Effector memory CD4-positive, alpha-beta T cell (primary cell): Measurements from ENCODE around the gene FOS.

Experiments
- DNase-seq, 3 donors: peaks; one replicate each; pipeline ENCODE4 v3.0.0-alpha.2; 2020
- H3K27ac ChIP-seq: 2 replicates; pipeline ENCODE4 v1.7.0; 2013; ENCODE audit warnings: mild to moderate bottlenecking, low read length, moderate library complexity; ENCODE audit not compliant: insufficient read depth, poor library complexity, severe bottlenecking
- H3K27me3 ChIP-seq: replicated peaks from 2 replicates; pipeline ENCODE4 v1.7.0; 2013; ENCODE audit warnings: mild to moderate bottlenecking, low read length; ENCODE audit not compliant: insufficient read depth, control insufficient read depth, poor library complexity, severe bottlenecking
- H3K36me3 ChIP-seq: 2 replicates; pipeline ENCODE4 v1.7.0; 2013; ENCODE audit warnings: mild to moderate bottlenecking, low read length, moderate library complexity; ENCODE audit not compliant: control insufficient read depth, insufficient read depth
- H3K4me1 ChIP-seq: 2 replicates; pipeline ENCODE4 v1.7.0; 2013; ENCODE audit warnings: low read length, mild to moderate bottlenecking; ENCODE audit not compliant: control insufficient read depth, insufficient read depth, poor library complexity, severe bottlenecking
- H3K4me3 ChIP-seq: 2 replicates; pipeline ENCODE4 v1.7.0; 2013; ENCODE audit warnings: low read length, low read depth, mild to moderate bottlenecking; ENCODE audit not compliant: insufficient read depth, poor library complexity, severe bottlenecking
- H3K9me3 ChIP-seq: 2 replicates; pipeline ENCODE4 v1.7.0; 2013; ENCODE audit warnings: mild to moderate bottlenecking, low read length, moderate library complexity; ENCODE audit not compliant: control insufficient read depth

Gene FOS

DNA sequence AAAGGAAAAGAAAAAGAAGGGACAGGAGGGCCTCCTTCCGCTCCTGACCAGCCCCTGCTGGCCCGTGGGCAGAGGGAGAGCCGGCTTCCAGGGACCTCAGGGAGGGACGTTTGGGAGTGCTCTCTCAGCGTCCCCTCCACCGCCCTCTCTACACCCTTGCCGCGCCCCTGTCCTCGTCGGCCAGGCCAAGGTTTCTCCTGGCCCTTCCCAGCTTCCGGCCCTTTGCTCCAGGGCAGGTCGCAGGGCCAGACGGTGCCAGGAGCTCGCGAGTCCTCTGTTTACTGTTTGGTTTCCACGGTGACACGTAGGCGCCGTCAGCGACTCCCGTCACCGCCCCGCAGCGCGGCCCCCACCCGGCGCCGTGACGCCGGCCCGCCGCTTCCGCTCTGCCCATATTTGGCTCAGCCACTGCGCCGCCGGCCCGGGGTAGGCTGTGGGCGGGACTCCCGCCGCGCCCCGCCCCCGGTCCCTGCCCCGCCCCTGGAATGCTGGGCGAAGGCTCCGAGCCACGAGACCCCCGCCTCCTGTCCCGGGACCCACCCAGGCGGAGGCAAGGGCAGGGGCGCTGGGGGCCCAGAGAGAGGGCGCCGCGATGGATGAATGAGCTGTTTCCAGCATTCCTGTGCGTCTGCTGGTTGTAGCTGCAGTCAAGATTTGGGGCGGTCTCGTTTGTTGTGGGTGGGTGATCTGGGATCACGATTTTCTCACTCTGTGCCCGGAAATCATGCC lies 15.5 kb downstream of the FOS start:
- DNase-seq, result peak; percentile 91
- H3K4me3 ChIP-seq, result peak overlapping the region; percentile 64
- H3K4me1 ChIP-seq, result peaks cover 20% of the 10 kb centered on the region
- H3K36me3 ChIP-seq, result no peaks in the 10 kb centered on the region
- no peaks in the 10 kb centered on the region for H3K27me3 ChIP-seq
- no peaks in the 10 kb centered on the region for H3K9me3 ChIP-seq
- H3K27ac ChIP-seq, result peak overlapping the region; percentile 92

DNA sequence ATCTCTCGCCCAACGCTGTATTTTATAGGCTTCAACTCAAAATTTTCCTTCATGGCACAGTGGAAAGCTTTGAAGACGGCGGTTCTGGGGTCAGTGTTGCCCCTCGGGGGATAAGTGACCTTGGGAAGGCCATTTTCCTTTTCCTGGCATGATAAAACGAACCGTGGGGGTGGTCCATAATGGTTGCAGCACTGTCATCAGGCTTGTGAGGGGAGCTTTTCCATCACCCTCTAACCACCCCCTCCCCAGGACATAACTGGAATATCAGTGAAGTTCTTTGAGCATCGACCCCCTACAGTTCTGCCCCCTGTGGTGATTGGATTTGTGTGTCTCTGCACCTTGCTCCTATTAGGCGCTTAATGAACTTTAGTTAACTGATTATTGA lies 16.0 kb downstream of the FOS start:
- Histone ChIP-seq H3K27me3 (no peaks in the 10 kb centered on the region), H3K4me1 (peaks cover 20% of the 10 kb centered on the region), H3K9me3 (no peaks in the 10 kb centered on the region), H3K27ac (peak overlapping the region; percentile 92), H3K36me3 (no peaks in the 10 kb centered on the region), H3K4me3 (peak overlapping the region; percentile 64)
- DNase-seq, result no peak

DNA sequence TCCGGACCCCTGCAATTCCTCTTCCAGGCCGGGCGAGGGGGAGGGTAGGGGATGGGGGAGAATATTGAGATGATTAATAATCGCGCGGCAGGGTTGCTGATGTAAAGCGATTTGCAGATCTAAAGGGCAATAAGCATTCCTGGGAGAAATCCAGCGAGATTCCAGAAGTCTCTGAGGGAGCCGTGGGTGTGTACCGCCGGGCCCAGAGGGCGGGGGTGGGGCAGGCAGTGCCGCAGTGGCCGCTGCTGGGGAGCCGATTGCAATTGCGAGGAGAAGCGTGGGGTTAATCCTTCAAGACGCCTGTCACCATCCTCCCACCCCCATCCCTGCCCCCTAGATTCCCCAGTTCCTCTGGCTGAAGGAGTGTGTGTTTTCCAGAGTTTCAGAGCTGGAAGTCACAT lies 16.4 kb downstream of the FOS start:
- no peak for DNase-seq
- H3K4me3 ChIP-seq, result peak overlapping the region; percentile 64
- H3K4me1 ChIP-seq, result peaks cover 20% of the 10 kb centered on the region
- no peaks in the 10 kb centered on the region for H3K9me3 ChIP-seq
- peak overlapping the region; percentile 92 for H3K27ac ChIP-seq
- H3K36me3 ChIP-seq, result no peaks in the 10 kb centered on the region
- H3K27me3 ChIP-seq, result no peaks in the 10 kb centered on the region

DNA sequence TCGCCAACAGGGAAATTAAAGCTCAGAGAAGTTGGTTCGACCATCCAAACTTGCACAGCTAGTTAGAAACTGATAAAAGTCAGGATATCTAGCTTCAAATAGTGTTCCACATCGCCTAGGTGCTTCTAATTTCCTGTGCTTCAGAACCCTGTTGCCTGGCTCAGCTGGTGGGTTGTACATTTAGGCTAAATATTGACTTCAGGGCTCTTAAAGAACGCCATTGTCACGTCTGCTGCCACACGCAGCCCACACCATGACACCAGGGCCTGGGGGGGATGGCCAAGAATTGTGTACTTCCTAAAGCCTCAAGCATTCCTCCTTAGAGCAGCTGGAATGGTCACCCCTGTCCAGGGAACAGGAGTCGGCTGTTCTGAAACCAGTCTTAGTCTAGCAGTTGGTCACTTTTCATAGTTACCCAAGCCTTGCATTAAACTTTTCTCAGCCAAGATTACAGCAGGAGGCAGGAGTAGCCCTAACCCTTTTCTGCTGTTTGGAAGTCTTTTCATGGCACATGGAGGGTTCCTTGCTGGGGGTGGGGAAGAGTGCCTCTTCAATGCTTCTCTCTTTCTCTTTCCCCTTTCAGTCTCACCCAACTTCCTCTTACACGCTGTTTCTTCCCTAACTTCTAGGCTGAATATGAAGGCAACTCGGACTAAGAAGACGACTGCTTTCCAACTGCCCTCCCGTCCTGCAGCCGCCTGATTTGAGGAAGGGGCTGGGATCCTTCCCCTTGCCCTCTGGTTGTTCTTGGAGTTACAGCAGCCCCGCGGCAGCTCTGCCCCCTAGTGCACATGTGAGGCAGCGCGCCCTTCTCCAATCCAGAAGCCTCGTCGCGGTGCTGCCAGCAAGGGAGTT lies 17.1 kb downstream of the FOS start:
- H3K9me3 ChIP-seq, result no peaks in the 10 kb centered on the region
- DNase-seq, result peak; percentile 51 to 62 (median 58)
- H3K36me3 ChIP-seq, result no peaks in the 10 kb centered on the region
- H3K27me3 ChIP-seq, result no peaks in the 10 kb centered on the region
- peaks cover 20% of the 10 kb centered on the region for H3K4me1 ChIP-seq
- peak overlapping the region; percentile 64 for H3K4me3 ChIP-seq
- H3K27ac ChIP-seq, result peak overlapping the region; percentile 92

DNA sequence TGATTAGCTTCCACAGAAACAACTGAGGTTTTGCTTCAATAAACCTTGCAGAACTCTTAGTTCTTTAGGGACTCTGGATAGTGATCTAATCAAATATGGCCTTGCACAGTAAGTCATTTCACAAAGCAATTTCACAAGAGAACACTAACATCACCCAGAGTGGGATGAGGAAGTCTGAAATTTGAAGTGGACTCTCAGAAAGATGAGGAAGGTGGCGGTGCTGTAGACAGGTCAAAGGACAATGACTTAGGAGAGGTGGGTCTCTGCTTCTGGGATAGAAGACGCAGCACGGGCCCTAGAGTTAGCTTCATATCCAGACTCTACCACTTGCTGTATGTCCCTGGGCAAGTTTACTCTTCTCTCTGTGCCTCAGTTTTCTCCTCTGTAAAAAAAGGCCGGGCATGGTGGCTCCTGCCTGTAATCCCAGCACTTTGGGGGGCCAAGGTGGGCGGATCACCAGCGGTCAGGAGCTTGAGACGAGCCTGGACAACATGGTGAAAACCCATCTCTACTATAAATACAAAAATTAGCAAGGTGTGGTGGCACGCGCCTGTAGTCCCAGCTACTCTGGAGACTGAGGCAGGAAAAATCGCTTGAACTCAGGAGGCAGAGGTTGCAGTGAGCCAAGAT lies 18.9 kb downstream of the FOS start:
- no peaks in the 10 kb centered on the region for H3K36me3 ChIP-seq
- peaks cover 20% of the 10 kb centered on the region for H3K4me1 ChIP-seq
- H3K27me3 ChIP-seq, result no peaks in the 10 kb centered on the region
- no peak overlapping the region for H3K4me3 ChIP-seq
- no peak overlapping the region for H3K27ac ChIP-seq
- DNase-seq, result no peak
- H3K9me3 ChIP-seq, result no peaks in the 10 kb centered on the region

DNA sequence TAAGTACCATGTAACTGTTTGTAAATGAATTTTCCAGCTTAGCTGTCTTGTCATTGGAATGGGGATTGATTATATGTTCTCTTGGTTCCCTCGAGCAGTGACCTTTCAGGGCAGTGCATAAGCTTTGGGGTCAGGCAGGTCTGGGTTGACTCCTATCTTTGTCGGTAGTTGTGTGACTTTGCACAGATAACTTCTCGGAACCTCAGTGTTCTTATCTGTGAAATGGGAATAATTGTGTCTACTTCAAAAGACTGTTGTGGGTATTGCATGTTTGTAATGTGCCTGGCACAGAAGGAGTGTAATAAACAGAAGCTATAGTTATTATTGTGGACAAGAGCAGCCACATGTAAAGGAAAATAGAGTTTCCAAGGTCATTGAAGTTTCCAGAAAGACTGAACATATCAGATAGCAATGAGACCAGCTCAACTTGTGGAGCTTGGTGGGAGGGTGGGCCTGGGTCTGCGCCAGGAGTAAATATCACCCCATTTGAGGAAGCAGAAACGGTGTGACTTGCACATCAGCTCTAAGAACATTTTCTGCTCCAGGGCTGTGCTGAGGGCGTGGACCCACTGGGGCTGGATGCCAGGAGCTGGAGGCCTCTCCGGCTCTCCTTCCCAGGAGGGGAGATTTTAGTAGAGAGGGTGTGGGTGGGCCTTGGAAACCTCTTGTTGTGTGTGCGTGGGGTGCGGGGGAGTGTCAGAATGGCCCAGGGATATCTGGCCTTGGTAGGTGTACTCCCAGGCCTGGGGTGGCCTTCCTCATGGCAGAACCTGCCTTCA lies 19.7 kb downstream of the FOS start:
- H3K4me3 ChIP-seq, result no peak overlapping the region
- H3K4me1 ChIP-seq, result peaks cover 20% of the 10 kb centered on the region
- H3K36me3 ChIP-seq, result no peaks in the 10 kb centered on the region
- H3K27ac ChIP-seq, result no peak overlapping the region
- no peaks in the 10 kb centered on the region for H3K27me3 ChIP-seq
- DNase-seq, result no peak
- H3K9me3 ChIP-seq, result no peaks in the 10 kb centered on the region

DNA sequence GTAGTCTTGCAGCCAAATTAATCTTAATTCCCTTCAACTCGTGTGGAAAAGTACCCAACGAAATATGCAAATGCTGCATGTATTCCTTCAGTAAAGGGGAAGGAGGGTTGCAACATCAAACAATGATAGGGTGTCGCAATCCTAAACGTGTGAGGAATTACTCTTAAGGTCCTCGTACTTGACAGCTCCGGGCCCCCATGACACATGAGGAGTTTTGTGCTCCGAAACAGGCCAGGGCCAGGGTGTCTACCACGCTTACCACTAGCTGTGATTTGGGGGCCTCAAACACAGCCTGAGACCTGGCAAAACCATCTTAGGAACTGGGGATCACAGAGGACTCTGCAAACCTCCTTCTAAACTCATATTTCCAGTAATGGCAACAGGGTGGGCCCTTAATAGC lies 20.4 kb downstream of the FOS start:
- no peak for DNase-seq
- H3K9me3 ChIP-seq, result no peaks in the 10 kb centered on the region
- no peak overlapping the region for H3K27ac ChIP-seq
- H3K4me3 ChIP-seq, result no peak overlapping the region
- no peaks in the 10 kb centered on the region for H3K36me3 ChIP-seq
- H3K27me3 ChIP-seq, result no peaks in the 10 kb centered on the region
- peaks cover 20% of the 10 kb centered on the region for H3K4me1 ChIP-seq

DNA sequence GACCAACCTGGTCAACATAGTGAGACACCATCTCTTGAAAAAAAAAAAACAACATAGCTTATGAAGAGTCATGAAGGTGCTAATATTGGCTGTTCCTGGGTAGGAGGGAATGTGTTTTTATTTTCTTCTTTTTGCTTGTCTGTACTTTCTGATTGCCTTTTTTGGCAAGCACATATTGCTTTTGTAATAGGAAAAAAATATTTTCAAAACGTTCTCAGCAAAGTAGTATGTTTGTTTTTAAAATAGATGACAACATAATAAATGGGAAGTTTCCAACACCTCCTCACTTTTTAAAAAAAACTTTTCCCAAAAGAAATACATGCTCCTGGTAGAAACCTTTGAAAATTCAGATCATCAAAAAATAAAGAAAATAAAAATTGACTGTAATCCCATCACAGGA lies 20.9 kb downstream of the FOS start:
- H3K27me3 ChIP-seq, result no peaks in the 10 kb centered on the region
- no peak overlapping the region for H3K27ac ChIP-seq
- H3K4me1 ChIP-seq, result peaks cover 17% of the 10 kb centered on the region
- no peak for DNase-seq
- no peaks in the 10 kb centered on the region for H3K36me3 ChIP-seq
- H3K9me3 ChIP-seq, result no peaks in the 10 kb centered on the region
- no peak overlapping the region for H3K4me3 ChIP-seq

DNA sequence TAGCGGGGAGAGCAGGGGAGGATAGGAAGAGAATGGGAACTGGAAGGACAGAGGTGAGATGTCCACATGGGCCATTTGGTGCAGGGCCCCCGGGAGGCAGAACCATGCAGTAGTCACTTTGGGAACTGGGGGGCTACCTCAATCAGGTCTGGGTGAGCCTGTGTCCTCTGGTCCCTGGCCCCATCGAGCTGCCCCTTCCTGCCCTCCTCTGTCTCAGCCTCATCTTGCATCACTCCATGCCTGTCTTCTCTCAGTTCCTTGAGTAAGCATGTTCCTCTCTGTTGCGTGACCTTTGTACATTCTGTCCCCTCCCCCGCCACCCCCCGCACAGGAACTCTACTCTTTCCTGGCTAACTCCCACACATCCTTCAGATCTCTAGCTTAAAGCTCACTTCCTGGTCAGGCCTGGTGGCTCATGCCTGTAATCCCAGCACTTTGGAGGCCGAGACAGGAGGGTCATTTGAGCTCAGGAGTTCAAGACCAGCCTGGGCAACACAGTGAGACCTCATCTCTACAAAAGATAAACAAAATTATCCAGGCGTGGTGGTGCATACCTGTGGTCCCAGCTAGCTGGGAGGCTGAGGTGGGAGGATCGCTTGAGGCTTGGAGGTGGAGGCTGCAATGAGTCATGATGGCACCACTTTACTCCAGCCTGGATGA lies 23.2 kb downstream of the FOS start:
- Histone ChIP-seq H3K27ac (no peak overlapping the region), H3K4me1 (no peaks in the 10 kb centered on the region), H3K36me3 (no peaks in the 10 kb centered on the region), H3K4me3 (no peak overlapping the region), H3K27me3 (no peaks in the 10 kb centered on the region), H3K9me3 (no peaks in the 10 kb centered on the region)
- no peak for DNase-seq
